ENCODE measurements around the gene SNTG2.
"Not testable (repeated sequence)": the region's sequence is repeated elsewhere in the genome, so short reads cannot be mapped to it uniquely, and the experiment has no call there.

SNTG2 gene

GRCh38 chr2:950080-950966 is at the start of gene SNTG2:
Gene SNTG2 (plus strand): TSS chr2:950849. CDS start chr2:950997, 148 bp downstream.
- DNase-seq (ENCODE audit: low read depth, low spot score), result peak; percentile 49

DNA sequence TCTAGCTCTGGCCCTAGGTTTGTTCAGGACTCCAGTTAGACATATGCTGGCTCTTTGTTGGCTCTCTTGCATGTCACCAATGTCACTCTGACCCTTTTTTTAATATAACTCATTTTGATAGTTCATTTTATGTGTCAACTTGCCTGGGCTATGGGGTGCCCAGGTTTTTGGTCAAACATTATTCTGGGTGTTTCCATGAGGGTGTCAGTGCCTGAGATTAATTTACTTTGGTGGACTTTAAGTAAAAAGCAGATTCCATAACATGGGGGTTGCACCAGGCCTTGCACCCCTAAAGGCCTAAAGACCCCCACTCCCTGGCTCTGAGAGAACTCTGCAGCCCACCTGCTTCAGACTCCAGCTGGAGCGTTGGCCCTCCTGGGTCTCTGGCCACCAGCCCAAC is 48.1 kb upstream of the SNTG2 start:
- no peak for DNase-seq (ENCODE audit: low read depth, low spot score)

DNA sequence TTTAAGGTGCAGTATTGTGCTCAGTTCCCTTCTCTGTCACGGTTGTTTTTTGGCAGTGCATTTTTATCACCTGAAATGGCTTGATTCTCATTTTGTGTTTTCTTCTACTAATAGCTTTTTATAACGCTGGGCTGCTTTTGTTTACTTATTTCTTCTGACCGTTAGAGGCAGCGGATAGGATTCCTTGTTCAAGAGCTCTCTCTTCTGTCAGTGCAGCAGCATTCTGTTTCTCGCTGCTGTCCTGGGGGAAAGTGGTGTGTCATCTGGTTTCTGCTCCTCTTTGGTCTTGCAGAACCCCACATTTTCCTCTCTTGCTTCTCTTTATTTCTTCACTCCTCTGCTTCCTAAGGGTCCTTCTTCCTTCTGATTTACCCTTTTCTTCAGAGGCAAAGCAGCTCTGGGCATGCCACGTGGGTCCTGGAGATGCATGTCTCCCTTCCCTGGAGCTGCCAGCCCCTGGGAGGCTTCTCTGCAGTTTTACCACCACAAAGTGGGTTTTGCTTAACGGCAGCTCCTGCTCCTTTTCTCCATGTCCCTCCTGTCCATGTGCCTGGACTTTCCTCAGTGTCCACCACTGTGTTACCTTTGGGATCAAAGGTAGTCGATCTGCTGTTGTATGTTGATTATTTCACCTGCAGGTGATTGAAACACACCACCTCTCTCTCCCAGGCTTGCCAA is 47.3 kb upstream of the SNTG2 start:
- no peak for DNase-seq (ENCODE audit: low read depth, low spot score)

DNA sequence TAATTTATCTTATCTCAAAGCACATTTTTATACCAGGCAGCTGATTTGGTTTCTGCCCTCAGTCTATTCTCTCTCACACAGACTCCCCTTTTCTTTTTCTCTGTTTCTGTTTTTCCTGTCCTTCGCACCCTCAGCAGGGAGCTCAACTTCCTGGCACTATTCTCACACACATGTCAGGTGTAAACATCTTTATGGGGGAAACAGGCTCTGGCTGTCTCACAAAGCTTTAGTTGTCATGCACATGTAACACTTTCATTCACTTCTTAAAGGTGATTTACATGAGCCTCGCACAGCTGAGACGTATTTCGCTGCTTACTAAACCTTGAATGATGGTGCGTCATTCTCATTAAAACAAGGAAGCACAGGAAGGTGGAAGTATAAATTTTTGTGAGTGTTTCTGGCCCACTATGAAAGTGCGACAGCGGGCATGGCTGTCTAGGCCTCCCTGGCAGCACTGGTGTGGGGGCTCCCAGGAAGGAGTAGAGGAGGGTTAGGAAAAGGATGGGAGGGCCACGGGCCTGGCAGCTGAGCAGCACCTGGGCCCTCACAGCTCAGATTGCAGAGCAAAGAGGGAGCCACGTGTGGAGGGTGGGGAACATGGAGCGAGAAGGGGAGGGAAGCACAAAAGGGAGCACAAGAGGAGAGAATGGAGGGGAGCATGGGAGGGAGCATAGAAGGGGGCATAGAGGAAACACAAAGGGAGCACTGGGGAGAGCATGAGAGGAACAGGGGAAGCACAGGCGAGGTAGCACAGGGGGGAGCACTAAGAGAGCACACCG is 46.2 kb upstream of the SNTG2 start:
- no peak for DNase-seq (ENCODE audit: low read depth, low spot score)

DNA sequence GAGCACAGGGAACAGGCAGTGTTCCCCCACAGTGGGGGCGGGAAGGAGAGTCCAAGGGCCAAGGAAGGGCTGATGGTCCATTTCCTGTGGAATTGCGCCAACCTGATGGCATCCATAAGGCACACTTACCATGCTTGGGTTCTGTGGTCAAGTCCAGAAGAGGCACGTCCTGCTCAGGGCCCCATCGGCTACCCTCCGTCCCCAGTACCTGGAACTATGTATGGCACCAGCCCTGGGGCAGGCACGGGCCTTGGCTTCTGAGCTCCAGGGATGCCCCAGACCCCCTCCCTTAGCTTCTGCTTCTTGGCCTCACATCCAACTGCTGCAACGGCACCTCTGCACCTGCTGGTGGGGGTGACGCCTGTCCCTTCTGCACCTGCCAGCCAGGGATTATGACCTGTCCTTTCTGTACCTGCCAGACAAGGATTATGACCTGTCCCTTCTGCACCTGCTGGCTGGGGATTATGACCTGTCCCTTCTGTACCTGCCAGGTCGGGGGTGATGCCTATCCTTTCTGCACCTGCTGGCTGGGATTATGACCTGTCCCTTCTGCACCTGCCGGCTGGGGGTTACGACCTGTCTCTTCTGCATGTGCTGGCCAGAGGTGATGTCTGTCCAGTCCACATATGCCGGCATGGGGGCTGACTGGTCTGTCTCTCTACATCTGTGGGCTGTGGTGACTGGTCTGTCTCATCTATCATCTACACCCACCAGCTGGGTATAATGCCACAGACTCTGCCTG is 45.4 kb upstream of the SNTG2 start:
- DNase-seq (ENCODE audit: low read depth, low spot score), result no peak

GRCh38 chr2:905833-906140 is 44.9 kb upstream of the SNTG2 start:
- no peak for DNase-seq (ENCODE audit: low read depth, low spot score)

- DNase-seq (ENCODE audit: low read depth, low spot score), result no peak
Measured at GRCh38 chr2:907706-908105, 42.9 kb upstream of the SNTG2 start.

DNA sequence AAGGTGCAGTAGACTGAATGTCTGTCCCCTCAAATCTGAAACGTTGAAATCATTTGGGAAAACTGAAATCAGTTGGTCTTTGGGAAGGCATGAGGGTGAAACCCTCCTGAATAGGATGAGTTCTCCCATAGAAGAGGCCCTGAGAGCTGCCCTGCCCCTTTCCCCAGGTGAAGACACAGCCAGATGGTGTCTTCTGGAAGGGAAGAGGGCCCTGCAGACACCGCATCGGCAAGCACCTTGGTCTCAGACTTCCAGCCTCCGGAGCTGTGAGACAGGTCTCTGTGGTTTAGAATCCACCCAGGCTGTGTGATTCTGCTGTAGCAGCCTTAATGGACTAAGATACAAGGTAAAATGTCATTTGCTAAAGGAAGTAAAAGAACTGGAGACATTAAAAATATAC is 42.1 kb upstream of the SNTG2 start:
- no peak for DNase-seq (ENCODE audit: low read depth, low spot score)

DNA sequence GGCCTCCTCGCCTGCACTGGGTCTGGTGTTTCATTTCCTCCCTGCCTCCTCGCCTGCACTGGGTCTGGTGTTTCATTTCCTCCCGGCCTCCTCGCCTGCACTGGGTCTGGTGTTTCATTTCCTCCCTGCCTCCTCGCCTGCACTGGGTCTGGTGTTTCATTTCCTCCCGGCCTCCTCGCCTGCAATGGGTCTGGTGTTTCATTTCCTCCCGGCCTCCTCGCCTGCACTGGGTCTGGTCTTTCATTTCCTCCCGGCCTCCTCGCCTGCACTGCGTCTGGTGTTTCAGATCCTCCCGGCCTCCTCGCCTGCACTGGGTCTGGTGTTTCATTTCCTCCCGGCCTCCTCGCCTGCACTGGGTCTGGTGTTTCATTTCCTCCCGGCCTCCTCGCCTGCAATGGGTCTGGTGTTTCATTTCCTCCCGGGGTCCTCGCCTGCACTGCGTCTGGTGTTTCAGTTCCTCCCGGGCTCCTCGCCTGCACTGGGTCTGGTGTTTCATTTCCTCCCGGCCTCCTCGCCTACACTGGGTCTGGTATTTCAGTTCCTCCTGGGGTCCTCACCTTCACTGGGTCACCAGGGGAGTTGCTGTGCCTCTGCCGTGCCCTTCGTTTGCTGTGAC is 40.8 kb upstream of the SNTG2 start:
- not testable (repeated sequence) for DNase-seq (ENCODE audit: low read depth, low spot score)

- DNase-seq (ENCODE audit: low read depth, low spot score), result no peak
Measured at GRCh38 chr2:910698-911097, 40.0 kb upstream of the SNTG2 start.

- DNase-seq (ENCODE audit: low read depth, low spot score), result no peak
Measured at GRCh38 chr2:915979-916378, 34.7 kb upstream of the SNTG2 start.

DNA sequence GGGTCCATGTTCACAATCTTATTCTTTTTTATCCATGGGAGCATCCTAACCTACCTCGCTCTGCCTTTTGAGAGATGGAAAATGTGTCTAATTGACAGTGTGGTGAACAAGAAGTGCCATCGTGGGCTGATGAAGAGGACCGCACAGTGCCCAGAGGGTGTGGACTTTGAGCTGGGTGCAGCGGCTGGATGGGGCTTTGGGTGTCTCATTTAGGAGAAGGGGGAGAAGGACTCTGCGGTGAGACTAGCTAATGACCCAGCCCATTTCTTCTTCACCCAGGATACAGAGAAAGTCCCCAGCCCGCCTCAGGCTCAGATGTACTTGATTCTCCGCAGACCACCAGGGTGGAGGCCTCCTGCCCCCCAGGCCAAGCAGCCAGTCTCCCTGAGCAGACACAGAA is 33.7 kb upstream of the SNTG2 start:
- DNase-seq (ENCODE audit: low read depth, low spot score), result no peak

- DNase-seq (ENCODE audit: low read depth, low spot score), result no peak
Measured at GRCh38 chr2:919672-920071, 31.0 kb upstream of the SNTG2 start.

DNA sequence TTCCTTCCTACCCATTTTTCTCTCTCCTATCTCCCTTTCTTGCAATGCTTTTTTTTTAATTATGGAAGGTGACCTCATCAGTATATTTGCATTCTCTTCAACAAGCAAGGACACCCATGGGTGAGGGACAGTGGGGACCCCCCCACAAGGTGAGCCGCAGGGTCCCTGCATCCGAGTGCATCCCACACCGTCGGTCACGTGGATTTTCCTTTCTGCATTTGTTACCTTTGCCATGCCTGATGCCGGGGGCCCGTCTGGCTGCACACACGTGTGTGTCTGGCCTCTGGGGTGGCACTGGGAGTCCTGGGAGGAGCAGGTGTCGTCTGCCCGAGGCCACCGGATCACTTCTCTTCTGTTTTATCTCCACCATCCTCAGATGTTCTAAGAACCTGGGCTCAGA is 30.1 kb upstream of the SNTG2 start:
- DNase-seq (ENCODE audit: low read depth, low spot score), result no peak

DNA sequence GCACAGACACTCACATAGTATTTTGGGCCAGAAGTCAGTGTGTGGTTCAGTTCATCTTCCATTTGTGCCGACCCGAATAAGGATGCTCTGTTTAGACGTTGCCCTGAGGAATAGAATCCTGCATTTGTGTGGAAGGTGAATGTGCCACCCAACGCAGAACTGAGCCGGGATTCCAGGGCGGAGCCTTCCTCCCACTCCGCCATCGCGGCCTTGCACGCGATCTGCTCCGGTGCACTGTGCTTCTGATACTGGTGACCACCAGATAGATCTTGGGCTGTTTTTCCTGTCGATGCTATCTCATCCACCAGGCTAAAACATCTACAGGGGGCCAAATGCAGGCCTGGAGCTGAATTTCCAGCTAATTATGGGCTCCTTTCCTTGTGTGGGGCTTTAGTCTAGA is 29.6 kb upstream of the SNTG2 start:
- DNase-seq (ENCODE audit: low read depth, low spot score), result no peak

DNA sequence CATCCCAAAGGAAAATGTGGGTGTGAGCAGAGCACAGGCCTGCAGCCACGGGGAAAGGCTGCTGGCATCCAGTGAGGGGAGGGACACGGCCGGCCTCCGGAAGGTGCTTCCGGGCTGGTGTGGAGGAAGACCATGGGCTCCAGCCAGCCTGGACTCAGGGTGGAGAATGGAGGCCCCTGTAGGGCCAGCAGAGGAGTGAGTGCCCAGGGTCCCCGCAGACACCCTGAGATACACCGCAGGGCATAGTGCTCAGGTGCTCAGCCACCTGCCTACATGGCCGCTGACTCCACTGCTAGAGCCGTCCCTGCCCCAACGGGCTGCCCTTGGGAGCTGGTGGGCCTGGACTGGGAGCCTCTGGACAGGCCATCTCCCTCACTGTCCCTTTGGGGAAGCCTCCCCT is 28.5 kb upstream of the SNTG2 start:
- DNase-seq (ENCODE audit: low read depth, low spot score), result no peak

DNA sequence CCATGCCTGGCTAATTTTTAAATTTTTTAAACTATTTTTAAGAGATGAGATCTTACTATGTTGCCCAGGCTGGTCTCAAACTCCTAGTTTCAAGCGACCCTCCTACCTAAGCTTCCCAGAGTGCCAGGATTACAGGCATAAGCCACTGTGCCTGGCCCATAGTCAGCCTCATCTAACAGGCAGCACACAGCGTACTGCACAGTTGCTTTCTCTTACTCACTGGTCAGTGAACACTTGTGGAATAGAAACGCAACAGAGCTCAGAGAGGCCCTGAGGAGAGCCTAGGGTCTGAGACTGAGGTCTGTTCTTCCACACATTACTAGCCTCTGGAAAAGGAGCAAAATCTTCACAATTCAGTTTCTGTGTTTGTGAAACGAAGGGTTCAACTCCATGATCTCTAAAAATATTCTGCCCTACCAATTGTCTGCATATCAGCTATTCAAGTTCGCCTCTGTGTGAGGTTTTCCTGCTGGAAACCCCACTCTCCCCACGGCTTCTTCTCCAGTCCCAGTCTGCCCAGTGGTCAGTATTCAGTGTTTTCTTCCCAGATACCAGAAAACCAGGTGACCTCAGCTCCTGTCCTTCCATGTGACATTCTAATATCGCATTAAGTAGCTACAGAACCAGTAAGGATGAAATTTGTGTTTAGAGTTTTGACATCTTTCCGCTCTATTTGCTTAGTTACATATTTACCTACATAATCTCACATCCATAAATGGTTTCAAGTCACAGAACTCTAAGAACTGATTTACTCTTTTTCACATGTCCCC is 26.6 kb upstream of the SNTG2 start:
- DNase-seq (ENCODE audit: low read depth, low spot score), result no peak

- DNase-seq (ENCODE audit: low read depth, low spot score), result no peak
Measured at GRCh38 chr2:924701-925100, 25.9 kb upstream of the SNTG2 start.

GRCh38 chr2:925309-925708 is 25.3 kb upstream of the SNTG2 start:
- DNase-seq (ENCODE audit: low read depth, low spot score), result no peak

DNA sequence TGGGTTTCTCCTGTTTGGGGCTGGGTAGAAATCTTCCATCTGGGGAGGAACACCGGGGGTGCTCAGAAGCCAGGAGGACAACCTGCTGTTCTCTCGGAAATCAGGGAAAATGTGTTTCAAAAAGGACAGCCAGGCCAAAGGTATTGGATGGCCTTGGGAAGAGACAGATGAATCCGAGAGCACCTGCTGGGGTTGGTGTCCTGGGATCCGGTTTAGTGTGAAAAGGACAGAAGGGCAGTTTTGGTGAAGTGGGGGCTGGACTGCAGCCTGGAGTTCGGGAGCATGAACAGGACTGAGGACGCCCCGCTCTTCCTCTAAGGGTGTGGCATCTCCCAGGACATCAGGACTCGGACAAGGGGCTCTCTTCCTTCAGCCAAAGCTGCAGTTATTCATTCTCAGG is 24.9 kb upstream of the SNTG2 start:
- no peak for DNase-seq (ENCODE audit: low read depth, low spot score)

Data from astrocyte of the hippocampus (primary cell).